Measurements from ENCODE around the gene LUZP4.
"Not testable (repeated sequence)": the region's sequence is repeated elsewhere in the genome, so short reads cannot be mapped to it uniquely, and the experiment has no call there.

LUZP4 gene

DNA sequence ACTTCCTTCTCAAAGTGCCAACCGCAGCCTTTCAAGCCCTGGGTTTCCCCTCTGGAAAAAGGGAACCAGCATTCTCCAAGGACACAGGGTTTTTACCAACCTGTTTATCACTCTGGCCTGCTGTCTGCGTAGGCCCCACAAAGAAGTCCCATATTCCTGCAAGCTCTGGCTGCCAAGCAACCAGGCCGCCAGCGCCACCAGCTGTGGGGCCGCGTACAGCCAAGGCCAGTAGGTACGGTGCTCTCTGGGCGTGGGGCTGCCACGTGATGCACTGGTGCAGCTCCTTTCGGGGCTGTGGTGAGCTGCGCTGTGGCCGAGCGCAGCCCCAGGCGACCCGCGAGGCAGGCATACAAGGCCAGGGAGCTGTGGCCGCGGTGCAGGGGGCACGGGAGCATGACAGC, 22.1 kb downstream of the LUZP4 start:
- H3K4me3 ChIP-seq (ENCODE audit: low read depth, low read length), result no peak overlapping the region
- TF ChIP-seq, protein P1, sequence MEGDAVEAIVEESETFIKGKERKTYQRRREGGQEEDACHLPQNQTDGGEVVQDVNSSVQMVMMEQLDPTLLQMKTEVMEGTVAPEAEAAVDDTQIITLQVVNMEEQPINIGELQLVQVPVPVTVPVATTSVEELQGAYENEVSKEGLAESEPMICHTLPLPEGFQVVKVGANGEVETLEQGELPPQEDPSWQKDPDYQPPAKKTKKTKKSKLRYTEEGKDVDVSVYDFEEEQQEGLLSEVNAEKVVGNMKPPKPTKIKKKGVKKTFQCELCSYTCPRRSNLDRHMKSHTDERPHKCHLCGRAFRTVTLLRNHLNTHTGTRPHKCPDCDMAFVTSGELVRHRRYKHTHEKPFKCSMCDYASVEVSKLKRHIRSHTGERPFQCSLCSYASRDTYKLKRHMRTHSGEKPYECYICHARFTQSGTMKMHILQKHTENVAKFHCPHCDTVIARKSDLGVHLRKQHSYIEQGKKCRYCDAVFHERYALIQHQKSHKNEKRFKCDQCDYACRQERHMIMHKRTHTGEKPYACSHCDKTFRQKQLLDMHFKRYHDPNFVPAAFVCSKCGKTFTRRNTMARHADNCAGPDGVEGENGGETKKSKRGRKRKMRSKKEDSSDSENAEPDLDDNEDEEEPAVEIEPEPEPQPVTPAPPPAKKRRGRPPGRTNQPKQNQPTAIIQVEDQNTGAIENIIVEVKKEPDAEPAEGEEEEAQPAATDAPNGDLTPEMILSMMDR (IDR thresholded peaks at IDR 0.05; ENCODE audit: low read depth, low read length), result no peak

DNA sequence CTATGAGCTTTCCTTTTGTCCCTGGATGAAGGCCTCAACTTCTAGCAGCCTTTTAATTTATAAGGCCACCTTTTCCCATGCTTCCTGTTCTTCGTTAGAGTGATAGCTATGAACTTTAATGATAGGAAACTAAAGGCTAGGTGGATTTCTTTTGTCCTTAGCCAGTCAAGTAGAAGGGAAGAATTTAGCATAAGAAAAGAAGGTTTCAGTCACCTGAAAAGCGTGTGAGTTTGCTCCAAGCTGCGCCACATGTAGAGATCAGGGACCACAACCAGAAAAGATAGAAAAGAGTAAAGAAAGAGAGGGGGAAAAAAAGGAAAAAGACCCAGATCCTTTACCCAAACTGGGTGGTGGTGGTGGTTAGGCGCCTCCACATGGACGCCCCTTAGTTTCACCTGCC, 28.6 kb downstream of the LUZP4 start:
- TF ChIP-seq, protein P1 (IDR thresholded peaks at IDR 0.05; ENCODE audit: low read depth, low read length), result no peak
- H3K4me3 ChIP-seq (ENCODE audit: low read depth, low read length), result no peak overlapping the region

DNA sequence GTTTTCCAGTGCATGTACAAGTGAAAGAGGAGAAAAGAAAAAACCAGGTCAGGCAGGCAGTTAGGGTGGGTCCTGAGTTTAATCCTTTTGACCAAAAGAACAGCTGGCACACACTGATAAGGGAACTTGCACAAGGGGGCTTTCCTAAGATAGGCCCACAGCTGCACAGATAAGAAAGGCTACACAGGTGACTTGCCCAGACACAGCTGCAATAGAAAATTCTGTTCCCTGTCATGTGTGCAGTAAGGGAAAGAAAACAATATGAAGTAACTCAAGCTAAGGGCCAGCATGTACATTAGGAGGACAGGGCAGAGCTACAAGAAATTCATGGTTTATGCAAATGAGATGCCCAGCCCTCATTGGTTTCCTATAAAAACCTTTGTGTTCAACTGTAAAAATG, 32.9 kb downstream of the LUZP4 start:
- no peak overlapping the region for H3K4me3 ChIP-seq (ENCODE audit: low read depth, low read length)
- TF ChIP-seq, protein P1 (IDR thresholded peaks at IDR 0.05; ENCODE audit: low read depth, low read length), result no peak

DNA sequence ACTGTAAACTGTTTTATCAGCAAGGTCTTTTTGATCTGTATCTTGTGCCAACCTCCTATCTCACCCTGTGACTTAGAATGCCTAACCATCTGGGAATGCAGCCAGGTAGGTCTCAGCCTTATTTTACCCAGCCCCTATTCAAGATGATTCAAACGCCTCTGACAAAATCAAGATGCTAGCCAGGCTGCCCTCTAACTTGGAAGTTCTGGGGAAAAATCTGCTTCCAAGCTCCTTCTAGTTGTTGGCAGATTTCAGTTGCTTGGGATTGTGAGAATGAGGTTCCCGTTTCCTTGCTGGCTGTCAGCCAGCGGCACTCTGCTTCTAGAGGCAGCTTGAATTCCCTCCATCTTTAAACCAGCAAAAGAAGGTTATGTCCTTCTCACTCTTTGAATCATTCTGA, 34.7 kb downstream of the LUZP4 start:
- TF ChIP-seq, protein P1 (IDR thresholded peaks at IDR 0.05; ENCODE audit: low read depth, low read length), result no peak

DNA sequence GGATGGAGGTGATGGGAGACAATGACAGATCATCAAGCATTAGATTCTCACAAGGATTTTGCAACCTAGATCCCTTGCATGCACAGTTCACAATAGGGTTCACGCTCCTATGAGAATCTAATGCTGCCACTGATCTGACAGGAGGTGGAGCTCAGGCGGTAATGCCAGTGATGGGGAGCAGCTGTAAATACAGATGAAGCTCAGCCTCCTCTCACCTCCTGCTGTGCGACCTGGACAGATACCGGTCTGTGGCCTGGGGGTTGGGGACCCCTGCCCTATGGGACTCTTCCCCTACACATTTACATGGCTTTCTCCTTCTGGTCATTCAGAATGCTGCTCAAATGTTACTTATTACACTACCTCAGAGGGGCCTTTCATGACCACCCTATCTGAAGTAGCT, 39.8 kb downstream of the LUZP4 start:
- H3K4me3 ChIP-seq (ENCODE audit: low read depth, low read length), result not testable (repeated sequence)

More for the DNA sequence above, 34.7 kb downstream of the LUZP4 start:
- no peak overlapping the region for H3K4me3 ChIP-seq (ENCODE audit: low read depth, low read length)

DNA sequence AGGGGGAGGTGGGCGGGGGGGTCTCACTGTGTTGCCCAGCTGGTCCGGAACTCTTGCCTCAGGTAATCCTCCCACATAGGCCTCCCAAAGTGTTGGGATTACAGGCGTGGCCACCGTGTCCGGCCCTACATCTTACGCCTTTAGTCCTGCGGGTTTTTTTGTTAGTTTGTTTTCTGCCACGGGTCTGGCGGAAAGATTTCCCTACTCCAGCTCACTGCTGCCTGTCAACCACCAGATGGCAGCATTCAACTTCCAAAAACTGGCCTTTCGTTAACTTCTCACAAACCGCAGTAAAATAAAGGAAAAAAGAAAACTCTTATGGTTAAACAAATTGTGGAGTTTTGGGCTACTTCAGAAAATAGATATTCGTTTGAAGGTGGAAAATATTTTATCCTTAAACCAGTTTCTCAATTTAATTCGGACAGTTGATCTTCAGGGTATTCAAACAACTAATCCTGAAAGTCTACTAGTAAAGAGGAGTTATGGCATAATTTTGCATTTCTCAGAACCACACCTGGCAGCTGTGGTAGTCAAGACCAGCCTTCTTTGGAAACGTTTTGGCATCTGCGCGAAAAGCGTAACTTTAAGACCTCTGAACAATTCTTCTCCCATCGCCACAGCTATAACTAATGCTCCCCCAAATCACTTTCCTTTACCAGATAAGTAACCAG, 41.1 kb downstream of the LUZP4 start:
- TF ChIP-seq, protein P1 (IDR thresholded peaks at IDR 0.05; ENCODE audit: low read depth, low read length), result peak; percentile 71
- H3K4me3 ChIP-seq (ENCODE audit: low read depth, low read length), result no peak overlapping the region

DNA sequence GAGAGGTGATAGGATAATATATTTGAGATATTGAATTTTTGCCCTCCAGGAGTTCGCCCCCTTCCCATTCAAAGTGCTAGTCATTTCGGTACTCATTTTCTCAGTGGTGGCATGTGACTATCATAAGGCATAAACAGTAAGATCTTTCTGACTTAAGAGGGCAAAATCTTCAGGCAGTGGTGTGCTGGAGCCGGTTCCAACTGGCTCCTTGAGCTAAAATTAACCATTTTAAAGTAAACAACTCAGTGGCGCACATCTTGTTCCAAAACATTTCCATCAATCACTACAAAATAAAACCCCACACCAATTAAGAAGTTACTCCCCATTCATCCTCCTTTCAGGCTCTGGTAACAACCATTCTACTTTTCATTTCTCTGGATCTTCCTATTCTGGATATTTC, 43.3 kb downstream of the LUZP4 start:
- no peak overlapping the region for H3K4me3 ChIP-seq (ENCODE audit: low read depth, low read length)
- TF ChIP-seq, protein P1 (IDR thresholded peaks at IDR 0.05; ENCODE audit: low read depth, low read length), result no peak

DNA sequence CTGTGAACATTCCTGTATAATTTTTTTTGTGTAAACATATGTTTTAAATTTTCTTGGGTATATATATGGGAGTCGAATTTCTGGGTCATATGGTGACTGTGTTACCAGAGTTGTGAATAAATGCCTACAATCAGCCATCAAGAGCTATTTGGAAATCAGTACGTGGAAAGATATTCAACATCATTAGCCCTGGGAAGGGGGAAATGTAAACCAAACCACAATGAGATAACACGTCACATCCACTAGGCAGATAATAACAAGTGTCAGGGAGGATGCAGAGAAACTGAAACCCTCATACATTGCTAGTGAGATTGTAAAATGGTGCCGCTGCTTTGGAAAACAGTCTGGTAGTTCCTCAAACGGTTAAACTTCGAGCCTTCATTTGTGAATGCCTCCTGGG, 43.9 kb downstream of the LUZP4 start:
- TF ChIP-seq, protein P1 (IDR thresholded peaks at IDR 0.05; ENCODE audit: low read depth, low read length), result no peak
- no peak overlapping the region for H3K4me3 ChIP-seq (ENCODE audit: low read depth, low read length)

Measured in WI38 (cell line).